Measurements from ENCODE around the gene MPZL2.

DNA sequence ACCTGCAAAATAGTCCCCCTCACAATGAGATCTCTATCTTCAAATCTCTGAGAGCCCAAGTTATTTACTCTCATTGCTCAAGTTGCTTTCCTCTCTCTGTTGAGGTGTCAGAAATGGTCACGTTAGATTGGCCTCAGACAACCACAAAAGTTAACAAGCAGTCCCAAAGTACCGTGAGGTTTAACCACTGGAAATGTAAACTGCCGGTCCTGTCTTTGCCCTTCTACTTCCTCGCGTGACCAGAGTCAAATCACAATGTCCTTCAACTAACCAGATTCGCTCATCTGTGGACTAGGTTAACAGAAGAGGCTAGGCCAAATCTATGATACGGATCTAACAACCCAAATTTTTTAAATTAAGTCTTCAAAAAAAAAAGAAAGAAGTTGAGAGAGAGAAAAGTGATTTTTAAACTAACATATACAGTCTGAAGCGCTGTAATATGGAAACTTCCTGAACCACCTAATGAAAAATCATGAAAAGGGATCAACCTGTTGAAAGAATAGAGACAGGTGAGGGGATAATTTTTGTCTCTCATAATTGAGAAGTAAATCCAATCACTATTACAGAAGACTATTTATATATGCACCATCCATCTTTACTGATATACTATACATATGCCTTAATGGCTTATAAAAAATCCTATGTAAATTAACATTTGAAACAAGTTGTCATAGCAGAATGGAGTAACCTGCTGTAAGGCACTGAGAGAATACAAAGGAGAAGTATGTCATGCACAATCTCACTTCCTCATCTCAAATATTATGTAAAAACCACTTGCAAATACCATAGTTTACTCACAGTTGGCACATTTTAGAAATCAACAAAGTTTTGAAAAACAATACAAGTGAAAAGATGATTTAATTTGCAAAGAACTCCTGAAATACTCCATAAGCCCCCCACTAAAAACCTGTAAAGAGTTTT lies 36.0 kb downstream of the MPZL2 start:
- TF ChIP-seq POLR2AphosphoS5 (IDR thresholded peaks at IDR 0.05; ENCODE audit: low read depth, low read length) = no peak
- TF ChIP-seq, protein P1, sequence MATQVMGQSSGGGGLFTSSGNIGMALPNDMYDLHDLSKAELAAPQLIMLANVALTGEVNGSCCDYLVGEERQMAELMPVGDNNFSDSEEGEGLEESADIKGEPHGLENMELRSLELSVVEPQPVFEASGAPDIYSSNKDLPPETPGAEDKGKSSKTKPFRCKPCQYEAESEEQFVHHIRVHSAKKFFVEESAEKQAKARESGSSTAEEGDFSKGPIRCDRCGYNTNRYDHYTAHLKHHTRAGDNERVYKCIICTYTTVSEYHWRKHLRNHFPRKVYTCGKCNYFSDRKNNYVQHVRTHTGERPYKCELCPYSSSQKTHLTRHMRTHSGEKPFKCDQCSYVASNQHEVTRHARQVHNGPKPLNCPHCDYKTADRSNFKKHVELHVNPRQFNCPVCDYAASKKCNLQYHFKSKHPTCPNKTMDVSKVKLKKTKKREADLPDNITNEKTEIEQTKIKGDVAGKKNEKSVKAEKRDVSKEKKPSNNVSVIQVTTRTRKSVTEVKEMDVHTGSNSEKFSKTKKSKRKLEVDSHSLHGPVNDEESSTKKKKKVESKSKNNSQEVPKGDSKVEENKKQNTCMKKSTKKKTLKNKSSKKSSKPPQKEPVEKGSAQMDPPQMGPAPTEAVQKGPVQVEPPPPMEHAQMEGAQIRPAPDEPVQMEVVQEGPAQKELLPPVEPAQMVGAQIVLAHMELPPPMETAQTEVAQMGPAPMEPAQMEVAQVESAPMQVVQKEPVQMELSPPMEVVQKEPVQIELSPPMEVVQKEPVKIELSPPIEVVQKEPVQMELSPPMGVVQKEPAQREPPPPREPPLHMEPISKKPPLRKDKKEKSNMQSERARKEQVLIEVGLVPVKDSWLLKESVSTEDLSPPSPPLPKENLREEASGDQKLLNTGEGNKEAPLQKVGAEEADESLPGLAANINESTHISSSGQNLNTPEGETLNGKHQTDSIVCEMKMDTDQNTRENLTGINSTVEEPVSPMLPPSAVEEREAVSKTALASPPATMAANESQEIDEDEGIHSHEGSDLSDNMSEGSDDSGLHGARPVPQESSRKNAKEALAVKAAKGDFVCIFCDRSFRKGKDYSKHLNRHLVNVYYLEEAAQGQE (IDR thresholded peaks at IDR 0.05; ENCODE audit: insufficient read depth in 1 of 2, low read depth in 2 of 2, low read length in 2 of 2) = no peak
